ENCODE measurements around the gene LPIN1.
A peak's percentile ranks its signal among the peaks of the same experiment; 100 is the strongest.
"Not testable (repeated sequence)": the region's sequence is repeated elsewhere in the genome, so short reads cannot be mapped to it uniquely, and the experiment has no call there.

The LPIN1 gene

DNA sequence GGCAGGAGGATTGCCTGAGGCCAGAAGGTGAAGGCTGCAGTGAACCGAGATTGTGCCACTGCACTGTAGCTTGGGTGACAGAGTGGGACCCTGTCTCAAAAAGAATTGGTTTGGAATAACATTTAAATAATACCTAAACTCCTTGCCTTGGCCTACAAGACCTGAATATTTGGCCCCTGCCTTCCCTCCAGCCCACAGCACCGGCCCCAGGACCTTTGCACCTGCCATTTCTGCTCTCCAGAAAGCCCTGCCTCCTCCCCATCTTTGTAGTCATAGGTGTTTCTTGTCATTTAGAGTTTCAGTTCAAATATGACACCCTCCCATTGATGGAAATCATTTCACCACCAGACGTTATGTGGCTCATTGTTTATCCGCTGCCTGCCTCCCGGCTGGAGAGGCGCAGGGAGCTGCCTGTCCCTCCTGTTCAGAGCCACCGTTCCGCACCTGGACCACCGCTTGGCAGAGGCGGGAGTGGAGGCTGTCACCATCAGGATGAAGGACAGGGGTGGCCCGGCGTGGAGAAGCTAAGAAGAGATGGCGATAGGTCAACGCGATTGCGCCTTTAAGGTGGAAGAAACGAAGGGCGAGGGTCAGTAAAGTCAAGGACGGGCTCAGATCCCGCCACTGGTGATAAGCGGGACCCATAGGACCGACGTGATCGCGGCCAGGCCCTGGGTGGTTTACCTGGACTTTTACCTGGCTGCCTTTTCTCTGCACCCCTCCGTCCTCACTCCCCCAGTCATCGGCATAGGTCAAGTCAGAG lies 638 bp upstream of the LPIN1 start:
- no peak for DNase-seq

DNA sequence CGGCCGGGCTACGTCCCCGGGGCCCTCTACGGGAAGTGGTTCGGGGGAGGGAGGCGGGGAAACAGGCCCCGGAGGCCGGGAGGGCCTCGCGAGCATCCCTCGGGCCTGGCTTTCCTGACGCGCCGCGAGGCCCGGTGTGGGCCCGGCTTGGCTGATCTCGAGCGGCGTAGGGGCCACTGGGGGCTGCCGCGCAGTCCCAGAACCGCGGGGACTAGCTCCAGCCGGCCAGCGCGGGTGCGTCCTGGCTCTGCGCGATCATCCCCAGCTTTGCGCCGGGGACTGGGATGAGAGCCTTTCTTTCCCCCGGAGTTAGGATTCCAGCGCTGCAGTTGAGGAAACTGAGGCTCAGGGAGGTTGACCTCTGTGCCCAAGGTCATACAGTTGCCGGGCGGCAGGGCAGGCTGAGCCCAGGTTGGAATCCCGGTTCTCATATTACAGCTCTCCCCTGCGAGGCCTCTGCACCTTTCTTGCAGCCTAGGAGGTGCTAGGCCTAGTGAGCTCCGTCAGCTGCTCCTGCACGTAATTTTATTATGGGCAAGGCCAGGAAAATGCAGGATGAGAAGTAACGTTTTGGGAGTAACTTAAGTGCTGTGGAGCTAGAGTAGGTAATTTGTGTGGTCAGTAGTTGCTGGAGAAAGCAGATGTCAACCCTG lies 501 bp downstream of the LPIN1 start:
- DNase-seq = peak; percentile 64

DNA sequence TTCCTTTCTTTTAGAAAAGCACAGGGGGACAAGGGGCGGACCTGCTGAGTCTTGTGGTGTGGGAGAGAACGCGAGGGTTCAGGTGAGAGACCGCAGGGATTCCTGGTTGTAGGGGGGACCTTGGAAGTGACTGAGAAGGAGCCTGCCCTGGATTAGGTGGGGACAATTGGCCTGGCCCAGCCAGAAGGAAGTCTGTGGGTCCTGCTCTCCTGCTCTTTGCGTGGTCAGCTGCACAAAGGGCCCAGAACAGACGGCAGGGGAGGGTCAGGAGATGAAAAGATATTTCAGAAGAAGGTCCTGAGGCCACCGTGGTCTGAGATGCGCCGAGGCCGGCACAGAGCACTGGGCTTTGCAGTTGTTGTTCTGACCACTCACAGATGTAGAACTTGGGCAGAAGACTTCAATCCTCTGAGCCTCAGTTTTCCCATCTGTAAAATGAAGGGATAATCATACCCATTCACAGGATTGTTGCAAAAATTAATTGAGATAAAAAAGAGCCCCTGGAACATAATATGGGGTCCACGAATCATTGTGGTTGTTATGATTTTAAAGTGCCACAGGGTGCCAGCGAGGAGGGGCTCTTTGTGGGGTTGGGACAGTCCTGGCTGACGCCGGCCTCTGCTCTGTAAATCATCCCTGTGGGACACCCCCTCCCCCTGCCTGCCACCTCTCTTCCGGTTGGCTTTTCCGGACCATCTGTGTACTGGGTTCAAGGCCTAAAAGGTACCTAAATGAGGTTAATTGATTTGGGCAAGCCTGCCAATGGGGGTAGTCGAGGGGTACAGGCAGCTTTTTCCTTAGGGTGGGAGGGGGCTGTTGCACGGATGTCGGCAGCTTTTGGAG lies 1.8 kb downstream of the LPIN1 start:
- no peak for DNase-seq

DNA sequence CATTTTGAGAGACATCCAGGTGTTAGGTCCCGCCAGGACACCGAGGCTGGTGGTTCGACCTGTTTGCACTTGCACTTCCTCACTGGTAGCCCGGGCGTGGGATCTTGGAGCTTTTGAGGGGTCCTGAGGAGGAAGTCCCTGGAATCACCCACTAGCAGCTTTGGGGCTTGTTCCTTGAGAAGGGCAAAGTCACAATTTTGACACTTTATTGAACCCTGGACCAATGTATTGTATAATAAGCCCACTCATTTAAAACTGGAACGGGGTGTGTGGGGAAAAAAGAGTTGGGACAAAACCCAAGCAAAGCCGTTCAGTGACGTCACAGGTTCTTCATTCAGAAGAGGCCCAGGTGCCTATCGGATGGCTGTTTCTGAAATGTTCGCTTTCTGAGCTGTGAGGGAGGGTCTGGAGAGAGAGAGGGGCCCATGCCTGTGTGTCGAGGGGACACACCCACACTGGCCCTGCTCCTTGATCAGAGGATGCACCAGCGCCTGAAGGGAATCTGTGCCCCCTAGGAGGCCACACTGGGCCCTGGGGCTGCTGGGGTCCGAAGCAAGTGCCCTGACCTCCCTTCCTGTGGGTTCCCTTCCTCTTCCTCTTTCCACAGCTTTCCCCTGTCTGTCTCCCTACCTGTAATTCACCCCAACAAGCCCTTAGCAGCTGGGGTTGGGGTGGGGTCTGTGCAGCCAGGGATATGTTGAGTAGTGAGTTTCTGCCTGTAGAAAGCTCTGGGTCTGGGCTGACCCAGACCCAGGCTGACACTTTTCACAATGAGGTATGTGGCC lies 2.6 kb downstream of the LPIN1 start:
- DNase-seq = no peak

DNA sequence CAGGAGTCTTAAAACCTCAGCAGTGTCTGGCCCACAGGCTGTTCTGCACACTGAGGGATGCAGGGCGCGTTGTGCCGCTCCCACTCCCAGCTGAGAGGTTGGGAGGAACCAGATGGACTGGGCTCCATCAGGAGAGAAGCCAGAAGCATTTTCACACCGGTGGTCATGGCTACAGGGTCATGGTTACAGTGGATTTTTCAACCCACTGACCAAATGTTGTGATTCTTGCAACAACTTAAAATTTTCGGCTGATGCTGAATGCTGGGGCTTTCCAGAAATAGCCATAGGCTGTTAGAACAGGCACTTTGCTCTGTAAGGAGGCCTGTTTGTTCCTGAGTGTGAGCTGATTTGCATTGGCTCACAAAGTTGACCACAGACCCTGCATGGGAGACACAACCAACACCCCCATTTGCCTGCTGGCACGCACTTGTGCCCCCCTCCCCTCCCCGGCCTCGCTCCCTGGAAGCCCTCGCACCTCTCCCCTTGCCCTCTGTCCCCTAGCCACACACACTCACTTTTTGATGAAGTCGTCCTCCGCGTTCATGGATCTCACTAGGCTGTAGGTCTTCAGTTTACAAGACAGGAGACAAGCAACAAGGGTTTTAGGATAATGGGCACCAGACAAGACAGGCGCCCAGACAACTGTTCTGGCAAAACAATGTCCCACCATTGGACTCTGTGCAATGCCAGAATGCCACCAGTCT lies 3.4 kb downstream of the LPIN1 start:
- no peak for DNase-seq

DNA sequence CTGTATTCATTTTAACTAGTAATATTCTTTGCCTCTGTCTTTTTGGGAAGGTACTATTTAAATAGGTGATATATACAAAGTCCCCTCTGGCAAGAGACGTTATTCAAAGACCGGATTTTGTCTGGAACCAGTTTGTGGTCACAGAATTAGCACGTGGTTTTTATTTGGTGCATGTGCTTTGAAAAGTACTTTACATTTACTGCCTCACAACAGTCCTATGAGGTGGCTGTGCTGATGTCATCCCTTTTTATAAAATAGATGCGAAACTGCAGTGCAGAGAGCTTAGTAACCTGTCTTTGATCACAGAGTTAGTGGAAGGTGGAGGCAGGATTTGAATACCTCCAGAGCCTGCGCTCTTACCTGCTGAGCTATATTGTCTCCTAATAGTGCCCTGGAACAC lies 4.0 kb downstream of the LPIN1 start:
- DNase-seq = no peak

DNA sequence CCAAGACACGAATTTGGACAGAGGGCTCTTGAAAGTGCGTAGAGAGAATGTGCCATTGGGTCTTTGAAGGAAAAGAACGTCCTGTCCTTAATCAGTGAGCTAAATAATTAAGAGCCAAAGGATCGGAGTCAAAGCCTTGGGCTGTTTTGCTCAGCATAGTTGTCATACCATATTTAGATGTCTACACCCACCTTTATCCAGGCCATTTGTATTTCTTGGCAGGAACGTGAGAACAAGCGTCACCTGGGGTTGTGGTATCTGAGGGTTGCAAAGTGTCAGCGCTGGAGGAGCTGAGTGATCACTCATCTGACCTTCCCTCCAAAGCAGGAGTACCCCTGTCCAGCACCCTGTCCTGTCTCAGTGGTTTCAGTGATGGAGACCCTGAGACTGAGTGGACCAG lies 4.5 kb downstream of the LPIN1 start:
- DNase-seq = no peak

DNA sequence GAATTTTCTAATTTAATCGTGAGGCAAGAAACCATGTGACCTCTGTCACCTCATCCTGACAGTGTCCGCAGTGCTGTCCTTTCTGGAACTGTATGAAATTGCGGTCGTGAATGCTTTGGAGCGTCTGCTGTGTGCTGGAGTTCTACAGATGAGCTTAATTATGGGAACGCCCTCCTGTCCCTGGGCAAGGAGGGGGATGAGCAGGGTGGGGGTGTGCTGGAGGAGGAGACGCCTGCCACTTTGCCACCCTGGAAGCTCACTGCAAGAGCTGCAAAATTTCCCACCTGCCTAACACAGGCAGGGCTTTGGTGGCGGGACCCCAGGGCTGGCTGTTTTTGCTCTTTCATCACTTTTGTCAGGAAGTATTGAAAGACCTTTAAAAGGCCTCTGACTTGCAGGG lies 6.5 kb downstream of the LPIN1 start:
- no peak for DNase-seq

DNA sequence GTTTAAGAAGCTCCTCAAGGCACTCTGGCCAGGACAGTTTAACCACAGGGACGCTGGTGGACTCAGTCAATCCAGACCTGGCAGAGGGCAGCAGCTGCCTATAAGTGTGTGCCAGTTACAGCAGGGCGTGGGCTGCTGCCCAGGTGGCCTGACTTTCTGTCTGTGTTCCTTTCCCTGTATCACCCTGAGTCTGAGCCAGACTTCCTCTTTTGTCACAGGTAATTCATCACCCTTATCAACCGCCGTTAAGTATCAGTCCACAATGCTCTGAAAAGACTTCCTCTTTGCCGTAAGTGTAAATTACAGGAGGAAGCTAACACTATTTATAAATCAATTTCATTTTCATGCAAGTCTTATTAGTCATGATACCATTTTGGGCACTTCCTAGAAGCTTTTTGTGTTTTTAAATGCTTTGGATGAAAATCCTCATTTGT lies 7.0 kb downstream of the LPIN1 start:
- no peak for DNase-seq

DNA sequence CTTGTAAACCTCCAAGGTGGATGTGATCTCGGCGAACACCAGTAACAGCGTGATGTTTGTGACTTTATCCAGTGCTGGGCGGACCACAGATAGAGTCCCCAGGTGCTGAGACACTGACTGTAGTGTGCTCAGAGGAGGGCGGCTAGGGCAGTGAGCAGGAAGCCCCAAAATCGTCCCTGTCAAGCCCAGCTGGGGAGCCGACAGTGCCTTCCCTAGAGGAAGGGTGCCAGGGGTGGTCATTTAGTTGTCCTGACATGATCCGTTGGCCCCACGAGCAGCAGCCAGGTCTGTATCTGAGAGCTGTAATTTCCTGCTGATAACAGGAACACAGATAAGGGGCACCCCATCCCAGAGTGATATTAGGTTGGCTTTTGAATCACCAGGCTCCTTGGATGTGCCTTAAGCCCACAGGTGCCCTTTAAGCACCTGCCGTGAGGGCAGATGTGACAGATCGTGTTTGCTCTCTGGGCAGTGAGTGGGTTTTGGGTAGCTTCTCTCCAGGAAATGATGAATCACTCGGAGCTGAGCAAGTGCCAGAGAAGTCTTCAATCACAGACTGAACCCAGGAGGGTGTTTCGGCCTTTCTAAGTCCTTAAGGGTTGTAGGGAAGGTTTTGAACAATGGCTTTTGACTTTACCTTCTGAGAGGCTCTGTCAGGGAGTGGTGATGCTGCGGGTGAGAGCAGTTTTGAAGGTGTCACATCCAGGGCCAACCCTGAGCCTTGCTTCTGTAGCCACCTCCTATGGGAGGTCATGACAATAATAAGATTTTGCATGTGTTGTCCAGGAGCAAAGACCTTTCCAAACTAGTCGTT lies 7.7 kb downstream of the LPIN1 start:
- DNase-seq = no peak

DNA sequence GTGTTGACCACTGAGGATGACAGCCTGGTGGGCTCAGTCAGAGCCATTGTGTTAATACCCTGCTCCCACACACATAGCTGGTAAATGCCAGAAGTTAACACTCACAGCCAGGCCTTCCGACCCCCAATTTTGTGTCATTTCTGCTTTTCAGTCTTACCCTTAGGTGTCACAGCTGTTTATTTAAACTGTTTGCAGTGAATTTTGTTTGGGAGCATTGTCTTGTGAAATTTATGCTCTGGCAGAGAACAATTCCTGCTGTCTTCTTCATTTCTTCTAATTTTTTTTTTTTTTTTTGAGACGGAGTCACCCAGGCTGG lies 8.2 kb downstream of the LPIN1 start:
- DNase-seq = no peak

DNA sequence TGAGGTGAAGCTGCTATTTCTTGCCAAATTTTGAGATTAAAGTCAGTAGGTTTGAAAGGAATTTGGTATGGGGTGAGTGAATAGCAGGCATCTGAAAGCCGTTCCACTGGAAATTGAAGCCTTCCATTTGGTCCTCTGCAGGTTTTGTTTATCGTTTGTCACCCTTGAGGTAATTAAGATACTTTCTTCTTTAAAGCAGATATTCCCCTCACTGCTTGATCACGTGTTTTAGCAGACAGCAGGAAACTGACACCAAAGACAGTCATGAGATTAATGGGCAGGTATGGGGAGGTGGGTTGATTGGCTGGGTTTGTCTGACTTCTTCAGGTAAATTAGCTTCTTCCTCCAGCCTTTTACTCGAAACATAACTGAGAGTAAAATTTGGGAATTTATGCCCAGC lies 10.7 kb downstream of the LPIN1 start:
- DNase-seq = no peak

DNA sequence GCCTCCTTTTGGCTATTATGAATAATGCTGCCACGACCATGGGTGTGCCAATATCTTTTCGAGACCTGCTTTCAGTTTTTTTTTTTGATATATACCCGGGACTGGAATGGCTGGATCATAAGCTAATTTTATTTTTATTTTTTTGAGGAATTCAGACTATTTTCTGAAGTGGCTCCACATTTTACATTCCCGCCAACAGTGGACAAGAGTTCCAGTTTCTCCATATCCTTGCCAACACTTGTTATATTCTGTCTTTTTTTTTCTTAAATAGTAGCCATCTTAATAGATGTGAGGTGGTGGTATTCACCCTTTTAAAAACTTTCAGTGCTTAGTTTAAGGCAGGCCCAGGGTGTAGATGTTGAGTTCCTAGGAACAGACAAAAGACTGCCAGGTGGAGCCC lies 11.8 kb downstream of the LPIN1 start:
- no peak for DNase-seq

DNA sequence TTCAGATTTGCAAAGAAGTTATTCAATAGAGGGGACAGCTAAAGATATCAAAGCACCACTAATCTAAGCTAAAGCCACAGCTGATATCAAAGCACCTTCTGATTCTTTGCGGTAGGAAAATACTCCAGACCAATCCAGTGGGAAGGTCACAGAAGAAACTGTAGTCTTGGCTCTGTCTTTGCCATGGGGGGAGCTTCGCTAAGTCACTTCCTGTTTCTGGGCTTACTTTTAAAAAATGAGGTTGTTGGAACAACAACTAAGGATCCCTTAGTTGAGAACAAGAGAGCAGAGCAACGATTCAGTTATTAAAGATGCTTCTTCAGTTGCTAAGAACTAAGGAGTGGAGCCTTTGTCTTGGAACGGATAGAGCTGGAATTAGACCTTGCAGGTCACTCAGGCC lies 12.2 kb downstream of the LPIN1 start:
- no peak for DNase-seq

DNA sequence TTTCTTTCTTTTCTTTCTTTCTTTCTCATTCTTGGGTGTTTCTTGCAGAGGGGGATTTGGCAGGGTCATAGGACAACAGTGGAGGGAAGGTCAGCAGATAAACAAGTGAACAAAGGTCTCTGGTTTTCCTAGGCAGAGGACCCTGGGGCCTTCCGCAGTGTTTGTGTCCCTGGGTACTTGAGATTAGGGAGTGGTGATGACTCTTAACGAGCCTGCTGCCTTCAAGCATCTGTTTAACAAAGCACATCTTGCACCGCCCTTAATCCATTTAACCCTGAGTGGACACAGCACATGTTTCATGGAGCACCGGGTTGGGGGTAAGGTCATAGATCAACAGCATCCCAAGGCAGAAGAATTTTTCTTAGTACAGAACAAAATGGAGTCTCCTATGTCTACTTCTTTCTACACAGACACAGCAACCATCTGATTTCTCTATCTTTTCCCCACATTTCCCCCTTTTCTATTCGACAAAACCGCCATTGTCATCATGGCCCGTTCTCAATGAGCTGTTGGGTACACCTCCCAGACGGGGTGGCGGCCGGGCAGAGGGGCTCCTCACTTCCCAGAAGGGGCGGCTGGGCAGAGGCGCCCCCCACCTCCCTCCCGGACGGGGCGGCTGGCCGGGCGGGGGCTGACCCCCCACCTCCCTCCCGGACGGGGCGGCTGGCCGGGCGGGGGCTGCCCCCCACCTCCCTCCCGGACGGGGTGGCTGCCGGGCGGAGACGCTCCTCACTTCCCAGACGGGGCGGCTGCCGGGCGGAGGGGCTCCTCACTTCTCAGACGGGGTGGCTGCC lies 12.9 kb downstream of the LPIN1 start:
- not testable (repeated sequence) for DNase-seq

DNA sequence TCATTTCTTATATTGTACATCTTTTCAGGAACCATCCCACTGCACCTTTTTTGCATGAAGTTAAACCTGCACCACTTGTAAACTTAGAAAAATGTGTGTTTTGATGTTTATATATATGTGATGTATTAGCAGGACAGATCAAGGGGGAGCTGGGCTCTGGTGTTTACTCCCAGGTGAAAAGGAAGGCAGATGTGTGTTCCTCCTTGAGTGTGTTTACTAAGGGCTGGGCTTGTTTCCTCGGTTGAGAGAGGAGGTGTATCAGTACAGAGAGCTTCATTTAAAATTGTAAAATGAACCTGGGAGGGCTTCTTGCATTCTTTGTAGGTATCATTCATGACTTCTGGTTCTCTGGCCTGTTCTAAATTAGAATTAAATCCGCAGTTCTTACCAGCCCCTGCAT lies 14.8 kb downstream of the LPIN1 start:
- no peak for DNase-seq

DNA sequence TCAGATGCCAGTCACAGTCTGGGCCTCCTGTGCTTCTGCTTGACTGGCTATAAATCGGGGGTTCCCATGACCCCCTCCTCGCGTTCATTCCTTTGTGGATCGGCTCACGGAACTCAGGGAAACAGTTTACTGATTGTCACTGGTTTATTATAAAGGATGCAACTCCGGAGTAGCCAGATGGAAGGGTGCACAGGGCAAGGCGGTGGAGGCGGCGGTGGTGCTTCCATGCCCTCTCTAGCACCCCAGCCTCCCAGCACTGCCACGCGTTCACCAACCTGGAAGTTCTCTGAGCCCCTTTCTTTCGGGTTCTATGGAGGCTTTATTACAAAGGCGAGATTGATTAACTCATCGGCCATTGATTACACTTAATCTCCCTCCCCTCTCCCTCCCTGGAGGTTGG lies 15.6 kb downstream of the LPIN1 start:
- DNase-seq = no peak

DNA sequence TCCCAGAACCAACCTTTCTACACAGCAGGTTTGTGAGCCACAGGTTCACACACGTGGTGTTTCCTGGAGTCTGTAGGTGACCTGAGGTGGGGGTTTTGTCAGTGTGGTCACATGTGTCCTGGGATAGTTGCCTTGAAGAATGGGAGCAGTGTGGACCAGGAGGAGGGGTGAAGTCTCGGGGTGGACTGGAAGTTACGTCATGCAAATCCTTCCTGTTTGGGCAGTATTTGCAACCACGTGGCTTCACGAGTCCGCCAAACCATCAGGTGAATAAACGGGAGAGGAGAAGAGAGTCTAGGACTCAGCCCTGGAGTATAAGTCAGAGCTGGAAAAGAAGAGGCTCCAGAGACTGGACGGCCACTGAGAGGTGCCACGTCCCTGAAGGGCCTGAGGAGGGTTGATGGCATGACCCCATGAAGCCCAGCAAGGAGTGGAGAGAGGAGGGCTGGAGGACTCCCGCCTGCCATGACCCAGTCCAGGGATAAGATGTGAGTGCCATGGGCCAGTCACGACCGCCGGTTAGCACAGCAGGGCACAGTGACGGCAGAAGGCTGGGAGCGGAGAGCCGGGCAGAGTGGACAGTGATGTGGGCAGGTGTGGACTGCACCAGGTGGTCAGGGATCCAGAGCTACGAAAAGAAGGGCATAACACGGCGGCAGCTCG lies 16.5 kb downstream of the LPIN1 start:
- DNase-seq = no peak

DNA sequence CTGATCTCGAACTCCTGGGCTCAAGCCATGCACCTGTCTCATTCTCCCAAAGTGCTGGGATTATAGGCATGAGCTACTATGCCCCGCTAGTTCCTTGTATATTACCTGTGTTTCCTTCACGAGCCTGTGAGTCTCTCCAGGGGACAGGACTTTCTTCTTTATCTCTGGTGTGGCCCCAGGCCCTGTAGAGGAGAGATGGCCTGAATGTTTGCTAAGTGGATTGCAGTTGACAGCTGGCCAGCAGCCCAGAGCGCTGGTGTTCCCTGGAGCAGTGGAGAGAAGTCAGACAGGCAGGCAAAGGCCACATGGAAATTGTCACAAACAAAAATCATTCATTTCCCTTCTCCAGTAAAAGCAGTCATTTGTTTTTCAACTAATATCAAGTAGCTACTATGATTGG lies 17.9 kb downstream of the LPIN1 start:
- no peak for DNase-seq

DNA sequence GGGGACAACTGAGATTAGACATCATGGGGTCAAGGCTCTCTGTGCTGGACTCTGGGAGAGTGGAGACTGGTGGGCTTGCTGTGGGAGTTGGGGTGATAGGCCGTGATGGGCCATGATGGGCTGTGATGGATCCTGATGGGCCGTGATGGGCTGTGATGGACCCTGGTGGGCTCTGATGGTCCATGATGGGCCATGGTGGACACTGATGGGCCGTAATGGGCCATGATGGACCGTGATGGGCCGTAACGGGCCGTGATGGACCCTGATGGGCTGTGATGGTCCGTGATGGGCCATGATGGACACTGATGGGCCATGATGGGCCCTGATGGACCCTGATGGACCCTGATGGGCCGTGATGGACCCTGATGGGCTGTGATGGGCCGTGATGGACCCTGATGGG lies 18.5 kb downstream of the LPIN1 start:
- DNase-seq = no peak

All from right forelimb (tissue), 1 donor.